DND-41 (cell line): ENCODE data around the gene NLGN1.

Experiments
- CTCF ChIP-seq: IDR thresholded peaks from 2 replicates; pipeline ENCODE4 v1.5.1; 2012; ENCODE audit warnings: borderline replicate concordance, low read length, moderate library complexity, mild to moderate bottlenecking; ENCODE audit not compliant: poor library complexity, severe bottlenecking; ENCODE audit errors: extremely low read depth
- EZH2 ChIP-seq: IDR thresholded peaks from 3 replicates; pipeline ENCODE4 v1.6.1; 2012; ENCODE audit warnings: borderline replicate concordance, low read depth, mild to moderate bottlenecking, moderate library complexity, low read length, inconsistent platforms; ENCODE audit not compliant: severe bottlenecking

- no peak for TF ChIP-seq CTCF
- no peak for TF ChIP-seq EZH2
Measured at GRCh38 chr3:173439004-173439403, 41.5 kb downstream of the NLGN1 start.
